Upper lobe of left lung (tissue), 4 donors: ENCODE results near the gene TMED8.

Experiments
- CTCF ChIP-seq, 6 experiments: fragments of 450-650 bp in 4 of 6; fragments of 200-600 bp in 2 of 6; sonication (generic) in 2 of 6; IDR thresholded peaks; one replicate each; pipeline ENCODE4 v1.5.1; 2016 to 2019; ENCODE audit warnings: antibody characterized with exemption in 6 of 6
- EP300 ChIP-seq, 4 donors: sonication (generic); formaldehyde crosslinking; IDR thresholded peaks; one replicate each; pipeline ENCODE4 v1.5.1; 2017; ENCODE audit warnings: antibody characterized with exemption in 4 of 4, control low read depth in 2 of 4
- POLR2A ChIP-seq, 4 donors: fragments of 450-650 bp; IDR thresholded peaks; one replicate each; pipeline ENCODE4 v1.5.1; 2016 to 2017; ENCODE audit warnings: antibody characterized with exemption in 4 of 4, mild to moderate bottlenecking in 2 of 4
- POLR2AphosphoS5 ChIP-seq, 2 donors: sonication (generic); formaldehyde crosslinking; IDR thresholded peaks; one replicate each; pipeline ENCODE4 v1.5.1; 2017; ENCODE audit warnings: antibody characterized with exemption in 2 of 2

GRCh38 chr14:77378701-77379100 is 1.8 kb upstream of the TMED8 start:
- TF ChIP-seq POLR2A (IDR thresholded peaks at IDR 0.05) (no peak), CTCF (IDR thresholded peaks at IDR 0.05) (no peak), POLR2AphosphoS5 (IDR thresholded peaks at IDR 0.05) (no peak), EP300 (IDR thresholded peaks at IDR 0.05) (no peak)
